IMR-90 (cell line): ENCODE measurements around the gene ORM1. TPM values are rescaled to one million over a fixed set of nuclear protein-coding genes. Genes with fewer than 3 reads are reported as not detected.

Experiments
- ATAC-seq: fragments of 200-7000 bp; cut with Tn5 transposase; 2 replicates; pipeline ENCODE4 v1.9.1; 2020; ENCODE audit warnings: low read depth, mild to moderate bottlenecking, moderate library complexity
- BruUV-seq: library from RNA; stranded (reverse); fragments of 400-500 nt; replicated peaks from 2 replicates; lab custom pipeline; 2021; lab: Mats Ljungman, UMichigan
- CTCF ChIA-PET: fragments of 300-600 bp; formaldehyde crosslinking; extraction: SDS; loops from one replicate; lab custom pipeline; 2021; ENCODE audit warnings: antibody characterized with exemption; lab: Yijun Ruan, JAX
- POLR2A ChIA-PET: fragments of 300-600 bp; sonication (Branson Sonifier 250); formaldehyde crosslinking; loops from one replicate; lab custom pipeline; 2022; ENCODE audit warnings: antibody characterized with exemption; ENCODE audit not compliant: unreplicated experiment; lab: Charles Lee
- DNase-seq: peaks from one replicate; pipeline ENCODE4 v3.0.0; 2013
- H2AFZ ChIP-seq: replicated peaks from 2 replicates; pipeline ENCODE3; 2013; ENCODE audit warnings: low read length, mild to moderate bottlenecking; ENCODE audit not compliant: poor library complexity
- H2AK5ac ChIP-seq: 2 replicates; pipeline ENCODE4 v1.6.1; 2013; ENCODE audit warnings: low read depth, low read length, inconsistent platforms
- H2AK9ac ChIP-seq: replicated peaks from 2 replicates; pipeline ENCODE3; 2013; ENCODE audit warnings: mild to moderate bottlenecking, low read depth, low read length, moderate library complexity; ENCODE audit not compliant: poor library complexity
- H2BK120ac ChIP-seq: 2 replicates; pipeline ENCODE4 v1.6.1; 2013; ENCODE audit warnings: low read depth, low read length, inconsistent platforms
- H2BK15ac ChIP-seq: 3 replicates; pipeline ENCODE4 v1.6.1; 2013; ENCODE audit warnings: low read depth, low read length, inconsistent platforms
- H2BK20ac ChIP-seq: 2 replicates; pipeline ENCODE4 v1.6.1; 2013; ENCODE audit warnings: low read depth, mild to moderate bottlenecking, inconsistent platforms, low read length, moderate library complexity
- H2BK5ac ChIP-seq: 2 replicates; pipeline ENCODE4 v1.6.1; 2013; ENCODE audit warnings: mild to moderate bottlenecking, low read depth, low read length, inconsistent platforms; ENCODE audit not compliant: poor library complexity, severe bottlenecking
- H3K14ac ChIP-seq: replicated peaks from 2 replicates; pipeline ENCODE4 v1.6.1; 2013; ENCODE audit warnings: low read depth, low read length, inconsistent platforms
- H3K18ac ChIP-seq: 2 replicates; pipeline ENCODE4 v1.6.1; 2013; ENCODE audit warnings: low read depth, low read length, control low read depth
- H3K23ac ChIP-seq: 2 replicates; pipeline ENCODE4 v1.6.1; 2013; ENCODE audit warnings: low read depth, low read length, inconsistent platforms
- H3K27ac ChIP-seq: 2 replicates; pipeline ENCODE4 v1.5.1; 2013; ENCODE audit warnings: mild to moderate bottlenecking, control low read depth, low read length; ENCODE audit not compliant: insufficient read depth
- H3K27me3 ChIP-seq: 2 replicates; pipeline ENCODE4 v1.6.1; 2013; ENCODE audit warnings: low read length; ENCODE audit not compliant: control insufficient read depth, insufficient read depth
- H3K36me3 ChIP-seq: 2 replicates; pipeline ENCODE4 v1.6.1; 2013; ENCODE audit warnings: low read length, mixed read lengths; ENCODE audit not compliant: control insufficient read depth, insufficient read depth
- H3K4ac ChIP-seq: 2 replicates; pipeline ENCODE4 v1.6.1; 2013; ENCODE audit warnings: low read depth, low read length, inconsistent platforms
- H3K4me1 ChIP-seq: 2 replicates; pipeline ENCODE4 v1.6.1; 2013; ENCODE audit warnings: low read length, mixed read lengths; ENCODE audit not compliant: control insufficient read depth, insufficient read depth
- H3K4me2 ChIP-seq: 2 replicates; pipeline ENCODE4 v1.6.1; 2013; ENCODE audit warnings: low read depth, mild to moderate bottlenecking, control low read depth, low read length, moderate library complexity
- H3K4me3 ChIP-seq: 2 replicates; pipeline ENCODE4 v1.5.1; 2013; ENCODE audit warnings: low read depth, mild to moderate bottlenecking, control low read depth, low read length, moderate library complexity; ENCODE audit not compliant: insufficient read depth
- H3K56ac ChIP-seq: 2 replicates; pipeline ENCODE4 v1.6.1; 2013; ENCODE audit warnings: low read length, inconsistent platforms; ENCODE audit not compliant: insufficient read depth; ENCODE audit errors: extremely low read depth
- H3K79me1 ChIP-seq, 2 experiments: 2 replicates each; pipeline ENCODE4 v1.6.1; 2013; ENCODE audit warnings: low read length in 2 of 2, inconsistent platforms in 1 of 2, low read depth in 1 of 2
- H3K9ac ChIP-seq: 2 replicates; pipeline ENCODE4 v1.6.1; 2013; ENCODE audit warnings: low read depth, low read length, control low read depth
- H3K9me1 ChIP-seq: 2 replicates; pipeline ENCODE4 v1.6.1; 2013; ENCODE audit warnings: low read length, inconsistent platforms; ENCODE audit not compliant: insufficient read depth
- H3K9me3 ChIP-seq: 2 replicates; pipeline ENCODE4 v1.6.1; 2013; ENCODE audit warnings: low read length; ENCODE audit not compliant: control insufficient read depth, insufficient read depth
- H4K20me1 ChIP-seq: 2 replicates; pipeline ENCODE4 v1.6.1; 2013; ENCODE audit warnings: low read length, inconsistent platforms; ENCODE audit not compliant: insufficient read depth
- H4K5ac ChIP-seq: 2 replicates; pipeline ENCODE4 v1.6.1; 2013; ENCODE audit warnings: mild to moderate bottlenecking, low read depth, low read length, control low read depth
- H4K8ac ChIP-seq, 2 experiments: 2 replicates each; pipeline ENCODE4 v1.6.1; 2013; ENCODE audit warnings: low read depth in 2 of 2, low read length in 2 of 2, control low read depth in 1 of 2, inconsistent platforms in 1 of 2
- H4K91ac ChIP-seq: 2 replicates; pipeline ENCODE4 v1.6.1; 2013; ENCODE audit warnings: low read depth, low read length, inconsistent platforms; ENCODE audit not compliant: insufficient read depth
- BHLHE40 ChIP-seq: fragments of 150-350 bp; IDR thresholded peaks from 2 replicates; pipeline ENCODE4 v1.6.1; 2016; ENCODE audit warnings: mild to moderate bottlenecking, low read depth, low read length
- CEBPB ChIP-seq: IDR thresholded peaks from 2 replicates; pipeline ENCODE4 v1.6.1; 2012; ENCODE audit warnings: low read depth, low read length, improper control_type of control experiment
- CHD1 ChIP-seq: IDR thresholded peaks from 2 replicates; pipeline ENCODE4 v1.6.1; 2012; ENCODE audit warnings: low read depth, low read length, improper control_type of control experiment
- CTCF ChIP-seq: conservative IDR thresholded peaks from 2 replicates; pipeline ENCODE4 v1.5.1; 2012; ENCODE audit warnings: mild to moderate bottlenecking, low read depth, low read length, improper control_type of control experiment
- ELK1 ChIP-seq: fragments of 150-350 bp; IDR thresholded peaks from 2 replicates; pipeline ENCODE4 v1.6.1; 2016; ENCODE audit warnings: low read depth, mild to moderate bottlenecking, low read length, moderate library complexity, borderline replicate concordance
- FOS ChIP-seq: fragments of 150-350 bp; IDR thresholded peaks from 2 replicates; pipeline ENCODE4 v1.6.1; 2016; ENCODE audit warnings: low read depth, low read length
- MAFK ChIP-seq: IDR thresholded peaks from 2 replicates; pipeline ENCODE4 v1.6.1; 2012; ENCODE audit warnings: low read depth, low read length, improper control_type of control experiment
- MAZ ChIP-seq: IDR thresholded peaks from 2 replicates; pipeline ENCODE4 v1.6.1; 2012; ENCODE audit warnings: low read depth, mild to moderate bottlenecking, low read length, improper control_type of control experiment, moderate library complexity, borderline replicate concordance
- MXI1 ChIP-seq: IDR thresholded peaks from 2 replicates; pipeline ENCODE4 v1.6.1; 2012; ENCODE audit warnings: low read depth, mild to moderate bottlenecking, low read length, moderate library complexity, borderline replicate concordance
- NFE2L2 ChIP-seq: fragments of 150-350 bp; IDR thresholded peaks from 2 replicates; pipeline ENCODE4 v1.6.1; 2016; ENCODE audit warnings: low read depth, mild to moderate bottlenecking, low read length
- POLR2A ChIP-seq: IDR thresholded peaks from 2 replicates; pipeline ENCODE4 v1.6.1; 2012; ENCODE audit warnings: mild to moderate bottlenecking, low read depth, low read length
- RAD21 ChIP-seq: IDR thresholded peaks from 2 replicates; pipeline ENCODE4 v1.6.1; 2012; ENCODE audit warnings: low read length, improper control_type of control experiment
- RCOR1 ChIP-seq: IDR thresholded peaks from 2 replicates; pipeline ENCODE4 v1.6.1; 2012; ENCODE audit warnings: mild to moderate bottlenecking, low read length, improper control_type of control experiment; ENCODE audit not compliant: insufficient replicate concordance
- RFX5 ChIP-seq: IDR thresholded peaks from 2 replicates; pipeline ENCODE4 v1.8.0; 2012; ENCODE audit warnings: low read depth, mild to moderate bottlenecking, low read length, moderate library complexity
- SMC3 ChIP-seq: fragments of 150-350 bp; IDR thresholded peaks from 2 replicates; pipeline ENCODE4 v1.6.1; 2016; ENCODE audit warnings: low read depth, mild to moderate bottlenecking, antibody characterized with exemption, low read length, moderate library complexity
- USF2 ChIP-seq: fragments of 150-350 bp; IDR thresholded peaks from 2 replicates; pipeline ENCODE4 v1.6.1; 2017; ENCODE audit warnings: mild to moderate bottlenecking, antibody characterized with exemption, low read length, low read depth
- WGBS, 2 experiments: methylation state at CpG; one replicate each; pipeline versions ENCODE4 v1.1.5 to v1.1.7; 2013; ENCODE audit warnings: missing lambda C conversion rate in 2 of 2; ENCODE audit not compliant: insufficient read length in 1 of 2; ENCODE audit errors: extremely low coverage in 2 of 2; 5-methylcytosine and 5-hydroxymethylcytosine counted together
- dilution Hi-C: fragments of 300-500 bp; cut with HindIII; formaldehyde crosslinking; loops from one replicate; pipeline ENCODE4 v1.14.3; 2018; ENCODE audit warnings: low sequenced_read_pairs; ENCODE audit not compliant: unreplicated experiment
- in situ Hi-C: fragments of 300-500 bp; cut with MboI; formaldehyde crosslinking; loops from 3 replicates; pipeline ENCODE4 v1.14.3; 2019; ENCODE audit warnings: low sequenced_read_pairs, inconsistent platforms, mixed read lengths
- intact Hi-C: fragments of 100-400 bp; cut with micrococcal nuclease; formaldehyde crosslinking; loops from 2 replicates; pipeline ENCODE4 v1.10.0; 2022
- polyA plus RNA-seq, 3 experiments: library from polyadenylated mRNA; depleted of rRNA; stranded (reverse); fragments of >200 nt; gene quantifications; 2 replicates each; pipeline ENCODE4 v1.2.3, GENCODE V29; 2012; ENCODE audit warnings: low replicate concordance in 1 of 3
- total RNA-seq: library from RNA; depleted of rRNA; stranded (reverse); fragments of >200 nt; gene quantifications from 2 replicates; pipeline ENCODE4 v1.2.3, GENCODE V29; 2012

Gene ORM1
- total and polyA plus RNA-seq, 2 of the 4 experiments (the other 2 are of a cell fraction) = 0.18 TPM; not detected in 1

- ChIA-PET CTCF (interaction anchor here (1.1 kb wide), 1 partner anchor 196 kb away, joined by 3 read pairs; no protein-coding TSS in a partner anchor), POLR2A (no interaction called here)
- Histone ChIP-seq H4K8ac (no peak overlapping the region), H2AK5ac (no peak overlapping the region), H3K18ac (no peak overlapping the region), H3K9me1 (no peaks in the 10 kb centered on the region), H2BK120ac (no peak overlapping the region), H3K23ac (no peak overlapping the region), H3K9me3 (no peaks in the 10 kb centered on the region), H3K4me2 (no peak overlapping the region), H2BK20ac (no peak overlapping the region), H3K56ac (no peak overlapping the region), H3K27me3 (no peaks in the 10 kb centered on the region), H4K5ac (no peak overlapping the region), H3K79me1 (no peaks in the 10 kb centered on the region), H3K36me3 (peaks cover 27% of the 10 kb centered on the region), H2AFZ (no peak overlapping the region), H3K27ac (no peak overlapping the region), H4K20me1 (no peaks in the 10 kb centered on the region), H3K9ac (no peak overlapping the region), H3K14ac (no peak overlapping the region), H2AK9ac (no peak overlapping the region), H3K4me1 (peaks cover 3% of the 10 kb centered on the region; the same call in 1 of the 2 replicates), H4K91ac (no peak overlapping the region), H2BK15ac (no peak overlapping the region), H2BK5ac (no peak overlapping the region), H3K4ac (no peak overlapping the region), H3K4me3 (no peak overlapping the region)
- dilution Hi-C loops (no loop called here), intact Hi-C loops (no loop called here), in situ Hi-C loops (no loop called here)
- no TSS peak for BruUV-seq
- WGBS, 2 experiments = 83% methylated on average over 2 of the region's 4 CpGs; no CpG with 5 or more reads in 1 of the 2 experiments
- ATAC-seq (no peak), DNase-seq (no peak)
- TF ChIP-seq RFX5 (no peak), CHD1 (no peak), POLR2A (no peak), NFE2L2 (no peak), MAFK (no peak), CTCF (no peak), RCOR1 (no peak), FOS (no peak), USF2 (no peak), SMC3 (no peak), BHLHE40 (no peak), MXI1 (no peak), CEBPB (no peak), ELK1 (no peak), RAD21 (no peak), MAZ (no peak)
These were observed 18.9 kb upstream of the ORM1 start for GRCh38 chr9:114303977-114304376.
